PFSK-1 (cell line): Measurements from ENCODE around the gene ZNF285. TPM values are rescaled to one million over a fixed set of nuclear protein-coding genes. Genes with fewer than 3 reads are reported as not detected.

Experiments
- FOXP2 ChIP-seq: optimal IDR thresholded peaks from 2 replicates; pipeline ENCODE3; 2011; ENCODE audit warnings: borderline replicate concordance, control low read depth, inconsistent platforms; ENCODE audit not compliant: insufficient read depth; ENCODE audit errors: extremely low read length, extremely low read depth
- POLR2AphosphoS5 ChIP-seq: IDR thresholded peaks from 2 replicates; pipeline ENCODE4 v1.6.1; 2012; ENCODE audit warnings: low read depth, mild to moderate bottlenecking, control low read depth, low read length, moderate library complexity
- SIN3A ChIP-seq: IDR thresholded peaks from 2 replicates; pipeline ENCODE4 v1.6.1; 2012; ENCODE audit warnings: mild to moderate bottlenecking, low read length, moderate library complexity, borderline replicate concordance; ENCODE audit not compliant: insufficient read depth
- TAF1 ChIP-seq: IDR thresholded peaks from 2 replicates; pipeline ENCODE4 v1.6.1; 2012; ENCODE audit warnings: low read length, control low read depth, borderline replicate concordance; ENCODE audit not compliant: insufficient read depth
- polyA plus RNA-seq: library from polyadenylated mRNA; unstranded; fragments of >200 nt; gene quantifications from one replicate; pipeline ENCODE4 v1.2.1, GENCODE V29; 2012; ENCODE audit warnings: low read depth, missing spikeins; ENCODE audit not compliant: insufficient read length
- TF ChIP-seq, protein P1 (sequence below), 2 experiments: IDR thresholded peaks; 2 replicates each; pipeline versions ENCODE4 v1.6.1 to v1.8.0; 2011 to 2012; ENCODE audit warnings: low read depth in 2 of 2, low read length in 2 of 2, control low read depth in 1 of 2, inconsistent platforms in 1 of 2, mild to moderate bottlenecking in 1 of 2, moderate library complexity in 1 of 2; ENCODE audit not compliant: insufficient read depth in 1 of 2

ZNF285 gene
- 1.5 TPM for polyA plus RNA-seq

DNA sequence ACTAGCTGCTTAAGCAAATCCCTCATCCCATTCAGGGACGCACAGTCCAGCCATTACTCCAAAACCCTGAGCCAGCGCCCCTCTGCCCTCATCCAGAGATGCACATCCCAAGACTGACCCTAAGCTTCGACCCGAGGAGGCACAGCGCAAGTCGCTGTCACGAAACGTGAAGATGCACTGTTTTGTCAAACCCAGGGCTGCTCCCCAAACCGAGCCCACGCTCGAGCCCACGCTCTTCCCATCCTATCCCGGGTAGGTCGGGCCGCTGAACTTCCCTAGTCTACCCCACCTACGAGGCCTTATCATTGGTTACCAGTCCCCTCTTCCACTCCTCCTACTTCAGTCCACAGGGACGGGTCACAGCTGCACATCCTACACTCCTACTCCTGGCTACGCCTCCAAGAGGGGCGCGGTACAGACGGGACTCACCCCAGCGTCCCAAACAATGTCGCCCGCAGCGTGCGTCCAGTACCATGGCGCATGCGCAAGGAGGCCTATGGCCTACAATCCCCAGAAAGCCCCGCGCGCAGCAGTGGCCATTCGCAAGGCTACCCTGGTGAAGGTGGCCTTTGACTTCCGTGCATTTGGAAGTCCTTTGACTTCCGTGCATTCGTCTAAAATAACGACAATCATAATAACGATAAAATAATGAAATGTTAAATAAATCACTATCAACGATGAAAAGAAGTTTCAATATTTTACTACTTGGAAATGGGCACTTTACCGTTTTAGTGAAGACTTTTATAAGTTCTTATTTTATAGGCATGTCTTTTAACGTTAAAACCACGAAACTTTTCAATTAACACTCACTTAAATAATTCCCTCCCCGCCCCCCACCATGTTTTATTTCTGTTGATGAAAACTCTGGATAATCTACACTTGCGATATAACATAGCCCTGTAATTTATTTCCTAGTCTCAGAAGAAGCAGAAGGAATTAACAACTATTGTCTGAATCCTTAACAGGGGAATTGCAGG is at the start of gene ZNF285:
Gene ZNF285 (minus strand): TSS at position 470 of the 977 bp plus-strand sequence. CDS start 4,395 bp downstream, outside the sequence.
- TF ChIP-seq SIN3A (peak; percentile 49; the same call in 1 of the 2 replicates), POLR2AphosphoS5 (0 out of 2 replicates have a peak, but pooled peaks have one; percentile 39), FOXP2 (peak; percentile 64)
- TF ChIP-seq, protein P1, sequence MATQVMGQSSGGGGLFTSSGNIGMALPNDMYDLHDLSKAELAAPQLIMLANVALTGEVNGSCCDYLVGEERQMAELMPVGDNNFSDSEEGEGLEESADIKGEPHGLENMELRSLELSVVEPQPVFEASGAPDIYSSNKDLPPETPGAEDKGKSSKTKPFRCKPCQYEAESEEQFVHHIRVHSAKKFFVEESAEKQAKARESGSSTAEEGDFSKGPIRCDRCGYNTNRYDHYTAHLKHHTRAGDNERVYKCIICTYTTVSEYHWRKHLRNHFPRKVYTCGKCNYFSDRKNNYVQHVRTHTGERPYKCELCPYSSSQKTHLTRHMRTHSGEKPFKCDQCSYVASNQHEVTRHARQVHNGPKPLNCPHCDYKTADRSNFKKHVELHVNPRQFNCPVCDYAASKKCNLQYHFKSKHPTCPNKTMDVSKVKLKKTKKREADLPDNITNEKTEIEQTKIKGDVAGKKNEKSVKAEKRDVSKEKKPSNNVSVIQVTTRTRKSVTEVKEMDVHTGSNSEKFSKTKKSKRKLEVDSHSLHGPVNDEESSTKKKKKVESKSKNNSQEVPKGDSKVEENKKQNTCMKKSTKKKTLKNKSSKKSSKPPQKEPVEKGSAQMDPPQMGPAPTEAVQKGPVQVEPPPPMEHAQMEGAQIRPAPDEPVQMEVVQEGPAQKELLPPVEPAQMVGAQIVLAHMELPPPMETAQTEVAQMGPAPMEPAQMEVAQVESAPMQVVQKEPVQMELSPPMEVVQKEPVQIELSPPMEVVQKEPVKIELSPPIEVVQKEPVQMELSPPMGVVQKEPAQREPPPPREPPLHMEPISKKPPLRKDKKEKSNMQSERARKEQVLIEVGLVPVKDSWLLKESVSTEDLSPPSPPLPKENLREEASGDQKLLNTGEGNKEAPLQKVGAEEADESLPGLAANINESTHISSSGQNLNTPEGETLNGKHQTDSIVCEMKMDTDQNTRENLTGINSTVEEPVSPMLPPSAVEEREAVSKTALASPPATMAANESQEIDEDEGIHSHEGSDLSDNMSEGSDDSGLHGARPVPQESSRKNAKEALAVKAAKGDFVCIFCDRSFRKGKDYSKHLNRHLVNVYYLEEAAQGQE (IDR thresholded peaks at IDR 0.05; ENCODE audit: insufficient read depth in 1 of 2, low read depth in 2 of 2, low read length in 2 of 2) = no peak

DNA sequence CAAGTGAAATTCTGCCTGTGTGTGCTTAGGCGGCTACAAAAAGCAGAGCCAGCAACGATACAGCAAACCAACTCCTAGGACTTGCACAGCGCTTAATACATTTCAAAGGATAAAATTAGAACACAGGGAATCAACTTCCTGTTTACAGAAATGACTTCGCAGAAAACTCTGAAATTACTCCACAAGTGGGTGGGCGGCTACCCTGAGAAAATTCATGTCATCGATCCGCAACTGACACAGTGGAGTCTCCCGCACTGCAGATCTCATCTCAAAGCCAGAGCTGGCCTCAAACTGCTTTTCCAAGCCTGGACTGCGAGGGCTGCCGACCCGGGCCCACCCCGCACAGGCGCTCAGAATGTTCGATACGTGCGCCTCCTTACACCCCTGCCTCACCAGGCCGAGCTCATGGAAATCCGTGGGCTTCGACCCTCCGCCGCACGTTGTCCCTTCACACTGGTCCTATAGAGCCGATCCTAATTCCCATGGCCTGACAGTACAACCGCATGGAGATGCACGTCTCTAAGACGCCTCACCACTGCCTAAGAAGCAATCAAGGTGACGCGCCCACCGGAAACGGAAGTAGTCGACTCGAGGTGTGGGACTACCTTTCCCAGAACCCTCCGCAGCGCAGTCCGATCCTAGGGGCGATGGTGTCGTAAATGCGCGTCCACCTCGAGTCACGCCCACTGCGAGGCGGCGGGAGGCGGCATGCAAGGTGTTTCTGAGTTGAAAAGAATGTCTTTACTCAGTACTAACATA is 46.7 kb upstream of the ZNF285 start, which contains the start of gene ZNF229:
Gene ZNF229 (minus strand): TSS at position 557 of the 759 bp plus-strand sequence. CDS start 5,625 bp downstream, outside the sequence.
- TF ChIP-seq FOXP2 (peak; percentile 77), POLR2AphosphoS5 (peak; percentile 71), SIN3A (peak; percentile 87; the same call in 1 of the 2 replicates), TAF1 (no peak)
- TF ChIP-seq, protein P1 (IDR thresholded peaks at IDR 0.05; ENCODE audit: insufficient read depth in 1 of 2, low read depth in 2 of 2, low read length in 2 of 2) = 0 out of 4 replicates have a peak, but pooled peaks of 1 of the 2 experiments have one; percentile 11

DNA sequence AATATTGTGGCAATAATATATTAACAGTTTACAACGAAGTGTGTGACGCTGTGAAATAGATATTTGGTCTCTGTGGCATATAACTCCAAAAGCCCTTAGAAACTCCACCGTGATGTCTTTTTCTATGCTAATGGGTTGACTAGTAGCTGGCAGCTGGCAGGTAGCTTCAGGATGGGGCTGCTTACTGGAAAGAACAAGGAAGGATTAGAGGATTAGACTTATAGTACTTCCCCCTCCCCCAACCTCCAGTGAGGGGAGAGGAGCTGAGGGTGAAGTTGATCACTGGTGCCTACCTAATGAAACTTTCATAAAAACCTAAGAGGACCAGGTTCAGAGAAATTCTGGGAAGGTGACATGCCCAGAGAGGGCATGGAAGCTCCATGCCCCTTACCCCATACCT is 37.0 kb upstream of the ZNF285 start:
- TF ChIP-seq SIN3A = no peak
- TF ChIP-seq POLR2AphosphoS5 = no peak
- no peak for TF ChIP-seq TAF1
- no peak for TF ChIP-seq FOXP2
- TF ChIP-seq, protein P1 (IDR thresholded peaks at IDR 0.05; ENCODE audit: insufficient read depth in 1 of 2, low read depth in 2 of 2, low read length in 2 of 2) = no peak

DNA sequence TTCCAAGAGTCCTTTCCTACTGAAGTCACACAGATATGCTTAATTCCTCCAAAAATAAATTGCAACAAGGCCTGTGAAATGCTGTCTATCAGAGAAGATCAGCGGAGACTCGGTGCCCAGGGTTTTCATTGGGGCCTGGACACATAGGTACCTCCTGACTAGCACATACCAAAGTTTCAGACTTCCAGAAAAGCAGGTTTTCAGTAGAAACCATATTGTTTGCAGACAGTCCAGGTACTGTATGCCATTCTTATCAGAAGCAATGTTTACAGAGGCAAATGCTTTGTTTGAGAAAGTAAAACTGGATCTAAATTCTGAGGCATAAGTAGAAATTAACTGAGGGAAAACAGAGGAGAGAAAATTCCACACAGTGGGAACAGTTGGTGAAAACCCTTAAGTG is 34.0 kb upstream of the ZNF285 start:
- TF ChIP-seq FOXP2 = no peak
- TF ChIP-seq TAF1 = no peak
- no peak for TF ChIP-seq POLR2AphosphoS5
- no peak for TF ChIP-seq SIN3A
- TF ChIP-seq, protein P1 (IDR thresholded peaks at IDR 0.05; ENCODE audit: insufficient read depth in 1 of 2, low read depth in 2 of 2, low read length in 2 of 2) = no peak
